ENCODE results near the gene RIC3.

DNA sequence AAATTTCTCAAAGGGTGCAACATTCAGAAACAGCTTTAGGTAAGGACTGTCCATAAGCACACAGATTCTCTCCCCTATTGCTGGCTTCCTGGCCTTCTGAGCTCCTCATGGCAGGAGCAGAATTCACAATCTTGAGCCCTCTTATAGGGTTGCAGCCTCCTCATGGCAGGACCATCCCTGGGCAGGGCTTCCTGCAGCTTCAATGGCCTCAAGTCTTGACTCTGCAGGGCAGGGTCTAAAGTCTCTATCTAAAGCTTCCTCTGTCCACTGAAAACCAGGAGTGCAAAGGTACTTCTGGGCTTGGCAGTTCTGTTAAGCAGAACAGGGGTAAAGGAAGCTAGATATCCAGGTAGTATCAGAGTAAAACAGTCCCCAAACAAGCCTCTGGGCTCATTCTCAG lies 59.1 kb downstream of the RIC3 start:
- TF ChIP-seq, protein P1, sequence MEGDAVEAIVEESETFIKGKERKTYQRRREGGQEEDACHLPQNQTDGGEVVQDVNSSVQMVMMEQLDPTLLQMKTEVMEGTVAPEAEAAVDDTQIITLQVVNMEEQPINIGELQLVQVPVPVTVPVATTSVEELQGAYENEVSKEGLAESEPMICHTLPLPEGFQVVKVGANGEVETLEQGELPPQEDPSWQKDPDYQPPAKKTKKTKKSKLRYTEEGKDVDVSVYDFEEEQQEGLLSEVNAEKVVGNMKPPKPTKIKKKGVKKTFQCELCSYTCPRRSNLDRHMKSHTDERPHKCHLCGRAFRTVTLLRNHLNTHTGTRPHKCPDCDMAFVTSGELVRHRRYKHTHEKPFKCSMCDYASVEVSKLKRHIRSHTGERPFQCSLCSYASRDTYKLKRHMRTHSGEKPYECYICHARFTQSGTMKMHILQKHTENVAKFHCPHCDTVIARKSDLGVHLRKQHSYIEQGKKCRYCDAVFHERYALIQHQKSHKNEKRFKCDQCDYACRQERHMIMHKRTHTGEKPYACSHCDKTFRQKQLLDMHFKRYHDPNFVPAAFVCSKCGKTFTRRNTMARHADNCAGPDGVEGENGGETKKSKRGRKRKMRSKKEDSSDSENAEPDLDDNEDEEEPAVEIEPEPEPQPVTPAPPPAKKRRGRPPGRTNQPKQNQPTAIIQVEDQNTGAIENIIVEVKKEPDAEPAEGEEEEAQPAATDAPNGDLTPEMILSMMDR (IDR thresholded peaks at IDR 0.05; ENCODE audit: borderline replicate concordance, extremely low read depth, low read length, poor library complexity, severe bottlenecking), result no peak
- no peak for TF ChIP-seq EZH2 (IDR thresholded peaks at IDR 0.05; ENCODE audit: borderline replicate concordance, low read depth, low read length, severe bottlenecking)

Data from DND-41 (cell line).